ENCODE results near the gene PREX1.

PREX1 gene

DNA sequence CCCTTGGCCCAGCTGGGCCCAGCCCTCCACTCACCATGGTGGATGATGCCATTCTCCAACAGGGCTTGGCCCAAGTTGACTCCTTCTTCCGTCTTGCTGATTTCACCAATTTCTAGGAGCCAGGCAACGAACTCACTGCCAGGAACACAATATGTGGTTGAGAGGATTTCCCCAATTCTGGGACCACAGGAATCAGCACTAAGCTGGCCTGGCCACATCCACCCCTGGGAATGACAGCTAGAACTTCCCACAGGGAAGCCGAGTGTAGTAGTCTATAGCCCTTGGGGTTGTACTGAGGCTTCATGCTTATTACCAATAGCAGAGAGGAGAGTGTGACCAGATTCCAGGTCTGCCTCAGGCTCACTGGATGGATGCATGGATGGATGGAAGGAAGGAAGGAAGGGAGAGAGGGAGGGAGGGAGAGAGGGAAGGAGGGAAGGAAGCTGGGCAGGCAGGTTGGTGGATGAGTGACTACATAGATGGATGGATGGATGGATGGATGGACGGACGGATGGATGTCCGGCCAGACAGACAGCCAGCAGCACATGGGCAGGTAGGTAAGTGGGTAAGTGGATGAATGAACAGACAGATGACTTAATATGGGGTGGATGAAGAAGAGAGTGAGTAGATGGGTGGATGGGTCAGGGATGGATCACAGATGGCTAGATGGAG lies 146.5 kb downstream of the PREX1 start:
- Histone ChIP-seq H3K4me3 (ENCODE audit: low read depth, low read length) (no peak overlapping the region), H3K27me3 (ENCODE audit: control insufficient read depth, insufficient read depth, low read length) (no peaks in the 10 kb centered on the region), H3K9me3 (ENCODE audit: control insufficient read depth, insufficient read depth, low read length) (no peaks in the 10 kb centered on the region), H3K9ac (ENCODE audit: low read depth, low read length) (no peak overlapping the region), H3K36me3 (ENCODE audit: control insufficient read depth, insufficient read depth, low read length) (no peaks in the 10 kb centered on the region), H3K4me1 (ENCODE audit: control insufficient read depth, insufficient read depth, low read length) (peaks cover 7% of the 10 kb centered on the region)

DNA sequence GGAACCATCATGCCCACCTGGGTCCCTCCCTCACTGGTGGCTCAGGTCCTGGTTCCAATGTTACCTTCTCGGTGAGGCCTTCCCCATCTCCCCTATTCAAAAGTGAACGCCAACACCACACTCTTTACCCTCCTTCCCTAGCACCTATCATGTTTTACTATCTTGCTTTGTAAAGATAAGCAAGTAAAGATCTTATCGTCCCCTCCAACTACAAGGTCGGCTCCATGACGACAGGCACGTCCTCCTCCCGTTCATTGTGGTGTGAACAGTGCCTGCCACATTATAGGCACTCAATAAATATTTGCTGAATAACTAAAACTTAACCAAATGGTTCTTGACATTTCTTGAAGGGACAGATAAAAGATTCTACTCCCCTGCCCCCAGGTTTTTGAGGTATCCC lies 147.1 kb downstream of the PREX1 start:
- Histone ChIP-seq H3K36me3 (ENCODE audit: control insufficient read depth, insufficient read depth, low read length) (no peaks in the 10 kb centered on the region), H3K9ac (ENCODE audit: low read depth, low read length) (no peak overlapping the region), H3K4me1 (ENCODE audit: control insufficient read depth, insufficient read depth, low read length) (peaks cover 7% of the 10 kb centered on the region)

DNA sequence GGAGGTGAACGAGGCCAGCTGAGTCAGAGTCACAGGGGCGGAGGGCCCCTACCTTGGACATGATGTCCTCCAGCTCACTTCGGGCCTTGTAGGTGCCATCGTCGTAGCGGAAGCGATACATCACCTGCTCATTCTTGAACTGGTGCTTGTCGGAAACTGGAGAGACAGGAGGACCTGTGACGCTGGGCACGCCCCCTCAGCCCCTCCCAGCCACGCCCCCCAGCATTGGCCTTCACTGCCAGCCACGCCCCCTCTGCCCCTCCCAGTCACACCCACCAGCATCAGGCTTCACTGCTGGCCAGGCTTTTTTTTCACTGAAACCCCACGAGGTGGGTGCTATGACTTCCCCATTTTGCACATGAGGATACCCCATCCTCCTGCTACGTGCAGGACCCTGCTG lies 148.2 kb downstream of the PREX1 start:
- H3K4me3 ChIP-seq (ENCODE audit: low read depth, low read length): no peak overlapping the region
- no peaks in the 10 kb centered on the region for H3K27me3 ChIP-seq (ENCODE audit: control insufficient read depth, insufficient read depth, low read length)
- no peaks in the 10 kb centered on the region for H3K36me3 ChIP-seq (ENCODE audit: control insufficient read depth, insufficient read depth, low read length)
- H3K9me3 ChIP-seq (ENCODE audit: control insufficient read depth, insufficient read depth, low read length): no peaks in the 10 kb centered on the region
- peaks cover 7% of the 10 kb centered on the region for H3K4me1 ChIP-seq (ENCODE audit: control insufficient read depth, insufficient read depth, low read length)
- H3K9ac ChIP-seq (ENCODE audit: low read depth, low read length): no peak overlapping the region

More for the DNA sequence above, 147.1 kb downstream of the PREX1 start:
- Histone ChIP-seq H3K9me3 (ENCODE audit: control insufficient read depth, insufficient read depth, low read length) (no peaks in the 10 kb centered on the region), H3K4me3 (ENCODE audit: low read depth, low read length) (no peak overlapping the region), H3K27me3 (ENCODE audit: control insufficient read depth, insufficient read depth, low read length) (no peaks in the 10 kb centered on the region)

DNA sequence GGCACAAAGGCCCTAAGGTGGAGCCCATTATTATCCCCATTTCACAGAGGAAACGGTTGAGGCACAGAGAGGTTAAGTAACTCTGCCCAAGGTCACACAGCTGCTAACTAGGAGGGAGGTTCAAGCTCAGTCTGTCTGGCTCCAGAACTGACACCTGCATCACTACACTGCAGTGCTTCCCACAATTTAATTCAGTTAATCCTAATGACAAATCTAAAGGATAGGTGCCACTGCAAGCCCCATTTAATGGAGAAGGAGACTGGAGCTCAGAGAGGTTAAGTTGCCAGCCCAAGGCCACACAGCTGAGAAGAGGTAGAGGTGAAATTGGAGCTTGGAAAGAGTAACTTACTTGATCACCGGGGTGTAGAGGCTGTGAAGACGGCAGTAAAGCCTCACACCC lies 148.8 kb downstream of the PREX1 start:
- H3K36me3 ChIP-seq (ENCODE audit: control insufficient read depth, insufficient read depth, low read length): no peaks in the 10 kb centered on the region
- peaks cover 7% of the 10 kb centered on the region for H3K4me1 ChIP-seq (ENCODE audit: control insufficient read depth, insufficient read depth, low read length)
- H3K27me3 ChIP-seq (ENCODE audit: control insufficient read depth, insufficient read depth, low read length): no peaks in the 10 kb centered on the region
- no peak overlapping the region for H3K4me3 ChIP-seq (ENCODE audit: low read depth, low read length)
- H3K9me3 ChIP-seq (ENCODE audit: control insufficient read depth, insufficient read depth, low read length): no peaks in the 10 kb centered on the region
- no peak overlapping the region for H3K9ac ChIP-seq (ENCODE audit: low read depth, low read length)

DNA sequence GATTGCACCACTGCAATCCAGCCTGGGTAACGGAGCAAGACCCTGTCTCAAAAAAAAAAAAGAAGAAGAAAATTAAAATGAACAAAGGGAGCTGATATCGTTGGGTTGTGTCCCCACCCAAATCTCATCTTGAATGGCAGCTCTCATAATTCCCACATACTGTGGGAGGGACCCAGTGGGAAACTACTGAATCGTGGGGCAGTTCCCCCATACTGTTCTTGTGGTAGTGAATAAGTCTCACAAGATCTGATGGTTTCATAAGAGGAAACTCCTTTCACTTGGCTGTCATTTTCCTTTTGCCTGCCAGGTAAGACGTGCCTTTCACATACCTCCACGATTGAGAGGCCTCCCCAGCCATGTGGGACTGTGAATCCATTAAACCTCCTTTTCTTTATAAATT lies 149.4 kb downstream of the PREX1 start:
- H3K36me3 ChIP-seq (ENCODE audit: control insufficient read depth, insufficient read depth, low read length): no peaks in the 10 kb centered on the region
- no peak overlapping the region for H3K4me3 ChIP-seq (ENCODE audit: low read depth, low read length)
- no peak overlapping the region for H3K9ac ChIP-seq (ENCODE audit: low read depth, low read length)
- H3K27me3 ChIP-seq (ENCODE audit: control insufficient read depth, insufficient read depth, low read length): no peaks in the 10 kb centered on the region
- peaks cover 7% of the 10 kb centered on the region for H3K4me1 ChIP-seq (ENCODE audit: control insufficient read depth, insufficient read depth, low read length)
- no peaks in the 10 kb centered on the region for H3K9me3 ChIP-seq (ENCODE audit: control insufficient read depth, insufficient read depth, low read length)

DNA sequence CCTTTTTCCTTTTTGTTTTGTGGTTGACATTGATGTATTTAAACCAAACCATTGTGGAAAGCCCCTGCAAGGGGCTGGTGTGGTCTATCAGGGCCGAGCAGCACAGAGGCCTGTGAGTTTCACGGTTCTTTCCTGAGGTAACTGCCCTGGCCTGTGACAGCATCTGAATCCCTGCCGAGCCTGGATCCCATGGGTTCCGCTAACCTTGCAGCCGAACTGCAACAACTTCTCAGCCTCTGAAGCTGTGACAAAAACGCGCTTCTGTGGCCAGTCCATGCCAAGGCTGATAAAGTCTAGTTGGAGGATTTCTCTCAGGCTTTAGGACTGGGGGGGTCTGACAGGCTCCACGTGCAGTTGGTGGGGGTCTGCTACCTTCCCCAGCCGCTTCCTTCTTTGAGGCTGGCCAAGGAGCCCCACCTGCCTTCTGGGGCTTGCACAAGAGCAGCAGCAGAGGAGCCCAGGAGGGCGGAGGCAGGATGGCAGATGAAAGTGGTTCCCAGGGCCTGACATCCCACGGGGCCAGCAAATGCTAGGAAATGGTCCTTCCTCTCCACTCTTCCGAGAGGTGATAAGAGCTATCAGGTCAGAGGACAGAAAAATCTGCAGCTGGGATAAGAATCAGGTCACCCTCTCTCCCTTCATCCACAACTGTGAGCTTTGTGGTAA lies 150.9 kb downstream of the PREX1 start:
- Histone ChIP-seq H3K27me3 (ENCODE audit: control insufficient read depth, insufficient read depth, low read length) (no peaks in the 10 kb centered on the region), H3K4me3 (ENCODE audit: low read depth, low read length) (no peak overlapping the region), H3K36me3 (ENCODE audit: control insufficient read depth, insufficient read depth, low read length) (no peaks in the 10 kb centered on the region), H3K9ac (ENCODE audit: low read depth, low read length) (no peak overlapping the region), H3K9me3 (ENCODE audit: control insufficient read depth, insufficient read depth, low read length) (no peaks in the 10 kb centered on the region), H3K4me1 (ENCODE audit: control insufficient read depth, insufficient read depth, low read length) (peaks cover 2% of the 10 kb centered on the region)

DNA sequence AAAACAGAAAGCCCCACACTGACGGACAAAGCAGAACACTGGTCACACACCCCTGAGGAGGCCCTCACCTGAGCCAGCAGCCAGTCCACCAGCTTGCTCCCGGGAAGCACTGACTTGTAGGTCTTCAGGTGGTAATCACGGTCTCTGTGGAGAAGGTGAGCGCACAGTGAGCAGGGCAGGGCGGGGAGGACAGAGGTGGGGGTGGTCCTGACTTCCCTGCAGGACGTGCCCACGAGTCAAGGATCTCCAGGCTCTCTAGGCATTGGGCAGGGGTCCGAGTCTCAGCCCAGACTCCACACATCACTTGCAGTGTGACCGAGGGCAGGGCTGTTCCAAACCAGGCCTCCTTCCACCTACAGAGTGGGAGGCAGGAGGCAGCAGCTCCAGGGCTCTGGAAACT lies 151.7 kb downstream of the PREX1 start:
- no peaks in the 10 kb centered on the region for H3K27me3 ChIP-seq (ENCODE audit: control insufficient read depth, insufficient read depth, low read length)
- no peak overlapping the region for H3K4me3 ChIP-seq (ENCODE audit: low read depth, low read length)
- H3K4me1 ChIP-seq (ENCODE audit: control insufficient read depth, insufficient read depth, low read length): no peaks in the 10 kb centered on the region
- H3K9ac ChIP-seq (ENCODE audit: low read depth, low read length): no peak overlapping the region
- H3K9me3 ChIP-seq (ENCODE audit: control insufficient read depth, insufficient read depth, low read length): no peaks in the 10 kb centered on the region
- no peaks in the 10 kb centered on the region for H3K36me3 ChIP-seq (ENCODE audit: control insufficient read depth, insufficient read depth, low read length)

DNA sequence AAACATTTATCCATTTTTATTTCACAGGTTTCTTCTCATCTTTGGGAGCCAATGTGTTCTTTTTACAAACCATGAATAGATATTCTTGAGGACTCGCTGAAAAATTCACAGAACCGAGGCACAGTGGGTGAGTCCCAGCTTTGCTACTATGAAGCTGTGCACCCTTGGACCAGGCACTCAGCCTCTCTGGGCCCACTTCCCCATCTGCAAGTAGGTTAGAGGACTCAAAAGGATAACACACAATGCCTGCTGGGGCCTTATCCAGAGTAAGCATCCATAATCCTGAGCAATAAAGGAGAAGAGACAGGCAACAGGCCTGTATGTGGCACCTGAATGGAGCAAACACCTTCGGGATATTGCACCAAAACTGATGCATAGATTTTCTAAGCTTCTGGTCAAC lies 153.3 kb downstream of the PREX1 start:
- H3K9me3 ChIP-seq (ENCODE audit: control insufficient read depth, insufficient read depth, low read length): no peaks in the 10 kb centered on the region
- no peaks in the 10 kb centered on the region for H3K4me1 ChIP-seq (ENCODE audit: control insufficient read depth, insufficient read depth, low read length)
- no peaks in the 10 kb centered on the region for H3K36me3 ChIP-seq (ENCODE audit: control insufficient read depth, insufficient read depth, low read length)

DNA sequence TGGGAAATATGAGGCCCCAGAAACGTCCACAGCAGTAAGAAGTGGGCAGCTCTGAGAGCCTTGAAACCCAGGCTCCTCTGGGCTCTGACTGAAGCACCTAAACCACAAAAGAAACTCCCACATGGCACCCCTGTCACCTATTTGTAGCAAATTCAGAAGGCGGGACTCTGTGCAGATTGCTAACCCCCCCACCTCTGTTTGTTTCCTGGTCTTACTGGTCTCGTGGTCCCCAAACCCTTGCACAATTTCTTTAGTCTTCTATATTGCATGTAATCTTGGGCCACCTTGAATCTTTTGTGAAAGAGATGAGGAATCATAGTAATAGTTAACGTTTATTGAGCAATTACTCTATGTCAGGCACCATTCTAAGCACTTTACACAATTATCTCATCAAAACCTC lies 154.3 kb downstream of the PREX1 start:
- Histone ChIP-seq H3K4me3 (ENCODE audit: low read depth, low read length) (no peak overlapping the region), H3K9me3 (ENCODE audit: control insufficient read depth, insufficient read depth, low read length) (no peaks in the 10 kb centered on the region), H3K4me1 (ENCODE audit: control insufficient read depth, insufficient read depth, low read length) (no peaks in the 10 kb centered on the region), H3K36me3 (ENCODE audit: control insufficient read depth, insufficient read depth, low read length) (no peaks in the 10 kb centered on the region), H3K9ac (ENCODE audit: low read depth, low read length) (no peak overlapping the region), H3K27me3 (ENCODE audit: control insufficient read depth, insufficient read depth, low read length) (no peaks in the 10 kb centered on the region)

More for the DNA sequence above, 153.3 kb downstream of the PREX1 start:
- no peak overlapping the region for H3K9ac ChIP-seq (ENCODE audit: low read depth, low read length)
- no peaks in the 10 kb centered on the region for H3K27me3 ChIP-seq (ENCODE audit: control insufficient read depth, insufficient read depth, low read length)
- no peak overlapping the region for H3K4me3 ChIP-seq (ENCODE audit: low read depth, low read length)

DNA sequence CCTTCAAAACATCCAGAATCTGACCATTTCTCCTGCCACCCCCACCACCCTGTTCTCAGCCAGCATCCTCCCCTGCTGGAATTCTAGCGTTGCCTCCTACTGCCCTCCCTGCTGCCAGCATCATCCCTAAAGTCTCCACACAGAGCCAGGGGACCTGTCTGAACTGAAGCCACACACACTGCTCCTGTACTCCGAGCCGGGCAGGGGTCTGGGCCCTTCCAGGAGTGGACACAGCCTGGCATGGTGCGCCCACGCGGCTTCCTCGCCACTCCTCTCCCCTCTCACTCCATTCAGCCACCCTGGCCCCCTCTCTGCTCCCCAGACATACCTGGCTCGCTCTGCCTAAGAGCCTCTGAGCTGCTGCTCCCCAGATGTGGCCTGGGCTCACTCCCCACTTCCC lies 155.5 kb downstream of the PREX1 start:
- Histone ChIP-seq H3K4me1 (ENCODE audit: control insufficient read depth, insufficient read depth, low read length) (no peaks in the 10 kb centered on the region), H3K27me3 (ENCODE audit: control insufficient read depth, insufficient read depth, low read length) (no peaks in the 10 kb centered on the region), H3K4me3 (ENCODE audit: low read depth, low read length) (no peak overlapping the region), H3K36me3 (ENCODE audit: control insufficient read depth, insufficient read depth, low read length) (no peaks in the 10 kb centered on the region), H3K9ac (ENCODE audit: low read depth, low read length) (no peak overlapping the region), H3K9me3 (ENCODE audit: control insufficient read depth, insufficient read depth, low read length) (no peaks in the 10 kb centered on the region)

DNA sequence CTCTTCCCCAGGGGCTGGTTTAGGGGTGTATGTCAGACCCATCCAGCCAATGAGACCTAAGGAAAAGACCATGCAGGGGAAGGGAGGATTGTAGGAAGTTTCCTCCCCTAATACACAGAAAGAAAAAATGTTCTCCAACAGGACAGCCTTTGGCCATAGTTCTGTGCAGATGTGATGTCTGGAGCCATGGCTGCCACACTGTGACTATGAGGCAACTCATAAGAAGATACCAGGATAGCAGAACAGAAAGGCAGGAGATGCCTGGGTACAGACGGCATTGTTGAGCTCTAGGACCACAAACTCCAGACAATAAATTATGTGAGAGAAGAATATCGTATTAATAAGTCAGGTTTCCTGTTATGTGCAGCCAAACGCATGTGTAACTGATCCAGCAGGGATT lies 156.7 kb downstream of the PREX1 start:
- H3K27me3 ChIP-seq (ENCODE audit: control insufficient read depth, insufficient read depth, low read length): no peaks in the 10 kb centered on the region
- H3K36me3 ChIP-seq (ENCODE audit: control insufficient read depth, insufficient read depth, low read length): no peaks in the 10 kb centered on the region
- H3K4me3 ChIP-seq (ENCODE audit: low read depth, low read length): no peak overlapping the region
- no peaks in the 10 kb centered on the region for H3K4me1 ChIP-seq (ENCODE audit: control insufficient read depth, insufficient read depth, low read length)
- H3K9ac ChIP-seq (ENCODE audit: low read depth, low read length): no peak overlapping the region
- H3K9me3 ChIP-seq (ENCODE audit: control insufficient read depth, insufficient read depth, low read length): no peaks in the 10 kb centered on the region

DNA sequence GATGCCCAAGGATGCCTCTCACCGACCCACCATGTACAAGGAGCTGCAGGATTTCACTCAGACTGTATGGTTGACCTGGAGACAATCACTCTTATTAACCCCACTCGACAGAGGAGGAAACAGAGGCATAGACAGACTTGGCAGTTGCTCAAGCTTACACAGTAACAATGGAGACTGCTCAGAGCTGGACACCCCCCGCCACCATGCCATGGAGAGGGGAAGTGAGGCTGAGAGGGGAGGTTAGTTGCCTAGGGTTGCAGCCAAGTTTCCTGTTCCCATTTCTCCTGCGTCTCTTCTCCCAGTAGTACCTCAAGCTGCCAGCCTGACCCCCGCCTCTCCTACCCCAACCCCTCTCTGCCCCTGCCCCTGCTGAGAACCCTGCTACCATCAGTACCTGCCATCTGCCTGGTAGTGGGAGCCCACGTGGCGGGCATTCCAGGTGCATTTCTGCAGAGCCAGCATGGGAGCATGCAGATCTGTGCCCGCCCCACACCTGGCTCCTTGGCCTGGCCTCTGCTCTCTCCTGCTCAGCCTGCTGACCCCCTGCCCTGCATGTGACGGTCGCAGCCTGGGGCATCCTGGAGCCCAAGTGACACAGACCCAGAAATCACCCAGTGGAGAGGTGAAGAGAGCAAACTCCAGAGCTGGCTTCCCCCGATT lies 157.7 kb downstream of the PREX1 start:
- no peaks in the 10 kb centered on the region for H3K27me3 ChIP-seq (ENCODE audit: control insufficient read depth, insufficient read depth, low read length)
- no peaks in the 10 kb centered on the region for H3K4me1 ChIP-seq (ENCODE audit: control insufficient read depth, insufficient read depth, low read length)

More for the DNA sequence above, 157.7 kb downstream of the PREX1 start:
- peaks cover 2% of the 10 kb centered on the region for H3K36me3 ChIP-seq (ENCODE audit: control insufficient read depth, insufficient read depth, low read length)
- H3K9ac ChIP-seq (ENCODE audit: low read depth, low read length): no peak overlapping the region
- H3K9me3 ChIP-seq (ENCODE audit: control insufficient read depth, insufficient read depth, low read length): no peaks in the 10 kb centered on the region
- no peak overlapping the region for H3K4me3 ChIP-seq (ENCODE audit: low read depth, low read length)
